AG09319 (cell line): ENCODE data around the gene STUB1.
A peak's percentile ranks its signal among the peaks of the same experiment; 100 is the strongest.

Experiments used
- DNase-seq: peaks from one replicate; pipeline ENCODE4 v3.0.0-alpha.2; 2010; ENCODE audit warnings: low read depth; ENCODE audit errors: extremely low read depth
- TF ChIP-seq, protein P1 (sequence below): IDR thresholded peaks from 2 replicates; pipeline ENCODE4 v1.5.1; 2011; ENCODE audit warnings: low read depth, mild to moderate bottlenecking, inconsistent platforms, low read length, moderate library complexity

Gene STUB1

GRCh38 chr16:718389-718788 lies 38.2 kb downstream of the STUB1 start:
- TF ChIP-seq, protein P1, sequence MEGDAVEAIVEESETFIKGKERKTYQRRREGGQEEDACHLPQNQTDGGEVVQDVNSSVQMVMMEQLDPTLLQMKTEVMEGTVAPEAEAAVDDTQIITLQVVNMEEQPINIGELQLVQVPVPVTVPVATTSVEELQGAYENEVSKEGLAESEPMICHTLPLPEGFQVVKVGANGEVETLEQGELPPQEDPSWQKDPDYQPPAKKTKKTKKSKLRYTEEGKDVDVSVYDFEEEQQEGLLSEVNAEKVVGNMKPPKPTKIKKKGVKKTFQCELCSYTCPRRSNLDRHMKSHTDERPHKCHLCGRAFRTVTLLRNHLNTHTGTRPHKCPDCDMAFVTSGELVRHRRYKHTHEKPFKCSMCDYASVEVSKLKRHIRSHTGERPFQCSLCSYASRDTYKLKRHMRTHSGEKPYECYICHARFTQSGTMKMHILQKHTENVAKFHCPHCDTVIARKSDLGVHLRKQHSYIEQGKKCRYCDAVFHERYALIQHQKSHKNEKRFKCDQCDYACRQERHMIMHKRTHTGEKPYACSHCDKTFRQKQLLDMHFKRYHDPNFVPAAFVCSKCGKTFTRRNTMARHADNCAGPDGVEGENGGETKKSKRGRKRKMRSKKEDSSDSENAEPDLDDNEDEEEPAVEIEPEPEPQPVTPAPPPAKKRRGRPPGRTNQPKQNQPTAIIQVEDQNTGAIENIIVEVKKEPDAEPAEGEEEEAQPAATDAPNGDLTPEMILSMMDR: no peak
- DNase-seq: no peak

GRCh38 chr16:718922-719321 lies 38.7 kb downstream of the STUB1 start:
- TF ChIP-seq, protein P1: no peak
- no peak for DNase-seq

- TF ChIP-seq, protein P1: peak; percentile 17
- no peak for DNase-seq
Observed at GRCh38 chr16:719815-720446, 39.7 kb downstream of the STUB1 start.

- TF ChIP-seq, protein P1: peak; percentile 21
- DNase-seq: no peak
Observed at GRCh38 chr16:720447-720989, 40.3 kb downstream of the STUB1 start.

- DNase-seq: no peak
- TF ChIP-seq, protein P1: no peak
Observed at GRCh38 chr16:720990-721764, 41.0 kb downstream of the STUB1 start, which contains the start of gene ANTKMT. ANTKMT (plus strand) TSS chr16:721146; CDS start chr16:721275, 129 bp downstream.

GRCh38 chr16:721765-722540 lies 41.7 kb downstream of the STUB1 start:
- no peak for DNase-seq
- TF ChIP-seq, protein P1: no peak
